ENCODE measurements around the gene RNF19B.

The RNF19B gene

GRCh38 chr1:32886828-32887414, 77.7 kb downstream of the RNF19B start:
- no peak for DNase-seq (ENCODE audit: low spot score)

Measured in CD4-positive, alpha-beta T cell treated with Interleukin-15 for 4 hours (primary cell).